Kidney glomerular epithelial cell (primary cell): ENCODE data around the gene KCNE3.
"Not testable (repeated sequence)": the region's sequence is repeated elsewhere in the genome, so short reads cannot be mapped to it uniquely, and the experiment has no call there.

Source experiments
- DNase-seq: peaks from one replicate; lab custom pipeline; 2025; lab: John Stamatoyannopoulos, UW

The KCNE3 gene

GRCh38 chr11:74443071-74443864 lies 24.1 kb downstream of the KCNE3 start:
- DNase-seq = peak; percentile 65

- DNase-seq = no peak
Observed at GRCh38 chr11:74442636-74443035, 24.7 kb downstream of the KCNE3 start.

- no peak for DNase-seq
Observed at GRCh38 chr11:74438681-74439080, 28.7 kb downstream of the KCNE3 start.

GRCh38 chr11:74437441-74438042 lies 29.8 kb downstream of the KCNE3 start:
- DNase-seq = peak; percentile 72

GRCh38 chr11:74434528-74434927 lies 32.8 kb downstream of the KCNE3 start:
- no peak for DNase-seq

- no peak for DNase-seq
Observed at GRCh38 chr11:74429205-74429604, 38.1 kb downstream of the KCNE3 start.

GRCh38 chr11:74427384-74427886 lies 39.9 kb downstream of the KCNE3 start:
- no peak for DNase-seq

GRCh38 chr11:74425100-74425499 lies 42.2 kb downstream of the KCNE3 start:
- no peak for DNase-seq

GRCh38 chr11:74418509-74418895 lies 48.8 kb downstream of the KCNE3 start:
- DNase-seq = peak; percentile 84

GRCh38 chr11:74417860-74418508 lies 49.4 kb downstream of the KCNE3 start:
- no peak for DNase-seq

- DNase-seq = peak; percentile 10
Observed at GRCh38 chr11:74417379-74417804, 50.0 kb downstream of the KCNE3 start.

GRCh38 chr11:74416974-74417373 lies 50.4 kb downstream of the KCNE3 start:
- not testable (repeated sequence) for DNase-seq

GRCh38 chr11:74412733-74413359 lies 54.5 kb downstream of the KCNE3 start:
- no peak for DNase-seq

GRCh38 chr11:74412321-74412720 lies 55.0 kb downstream of the KCNE3 start:
- no peak for DNase-seq

- DNase-seq = no peak
Observed at GRCh38 chr11:74409633-74410032, 57.7 kb downstream of the KCNE3 start.
